Natural killer cell (primary cell): ENCODE data around the gene DBI. TPM values are rescaled to one million over a fixed set of nuclear protein-coding genes. Genes with fewer than 3 reads are reported as not detected.

Experiments
- ATAC-seq, 3 donors: fragments of 150-1000 bp in 2 of 3; fragments of 200-7000 bp in 1 of 3; cut with Tn5 transposase; 1 replicate in 1 of 3; 2 replicates in 2 of 3; pipeline ENCODE4 v1.10.0; 2021; ENCODE audit warnings: mild to moderate bottlenecking in 2 of 3, moderate library complexity in 2 of 3
- DNase-seq, 2 donors: peaks; one replicate each; pipeline versions ENCODE4 v3.0.0 to v3.0.0-alpha.2; 2013 to 2021; ENCODE audit warnings: mixed read lengths in 1 of 2
- H3K27ac ChIP-seq: one replicate; pipeline ENCODE4 v1.5.1; 2013; ENCODE audit warnings: mild to moderate bottlenecking, low read length
- H3K27me3 ChIP-seq: one replicate; pipeline ENCODE4 v1.6.1; 2013; ENCODE audit warnings: low read length; ENCODE audit not compliant: control insufficient read depth, insufficient read depth
- H3K36me3 ChIP-seq: one replicate; pipeline ENCODE4 v1.6.1; 2013; ENCODE audit warnings: low read length; ENCODE audit not compliant: control insufficient read depth, insufficient read depth
- H3K4me1 ChIP-seq: one replicate; pipeline ENCODE4 v1.6.1; 2013; ENCODE audit warnings: low read length; ENCODE audit not compliant: control insufficient read depth, insufficient read depth
- H3K4me3 ChIP-seq: one replicate; pipeline ENCODE4 v1.5.1; 2013; ENCODE audit warnings: low read length
- H3K9me3 ChIP-seq: one replicate; pipeline ENCODE4 v1.6.1; 2013; ENCODE audit warnings: low read length; ENCODE audit not compliant: control insufficient read depth, insufficient read depth
- H3K27ac Mint-ChIP-seq, 2 donors: one replicate each; pipeline ENCODE4 v1.8.0; 2022; ENCODE audit warnings: mild to moderate bottlenecking in 2 of 2, mixed read lengths in 2 of 2, moderate library complexity in 1 of 2
- H3K27me3 Mint-ChIP-seq, 2 donors: one replicate each; pipeline ENCODE4 v1.8.0; 2022; ENCODE audit warnings: low read depth in 2 of 2, mixed read lengths in 2 of 2
- H3K36me3 Mint-ChIP-seq: one replicate; pipeline ENCODE4 v1.8.0; 2022; ENCODE audit warnings: mixed read lengths
- H3K4me1 Mint-ChIP-seq, 2 donors: one replicate each; pipeline ENCODE4 v1.8.0; 2022; ENCODE audit warnings: mixed read lengths in 2 of 2
- H3K4me3 Mint-ChIP-seq: one replicate; pipeline ENCODE4 v1.8.0; 2022; ENCODE audit warnings: mild to moderate bottlenecking, moderate library complexity, mixed read lengths
- H3K9me3 Mint-ChIP-seq, 2 donors: one replicate each; pipeline ENCODE4 v1.8.0; 2022; ENCODE audit warnings: mixed read lengths in 2 of 2
- CTCF ChIP-seq: fragments of 200-600 bp; IDR thresholded peaks from one replicate; pipeline ENCODE4 v1.8.0; 2022; ENCODE audit warnings: antibody characterized with exemption
- WGBS: methylation state at CpG from one replicate; pipeline ENCODE4 v1.1.7; 2013; ENCODE audit warnings: missing lambda C conversion rate; ENCODE audit not compliant: insufficient coverage; 5-methylcytosine and 5-hydroxymethylcytosine counted together
- intact Hi-C: fragments of 100-400 bp; cut with micrococcal nuclease; formaldehyde crosslinking; loops from one replicate; pipeline ENCODE4 v1.14.2; 2022
- total RNA-seq, 4 donors: library from RNA; stranded (reverse); fragments of 120-200 nt in 1 of 4; gene quantifications; one replicate each; pipeline versions ENCODE4 v1.2.3 to v1.2.4, GENCODE V29; 2013 to 2022

Gene DBI
- total RNA-seq, 3 donors from 2014 or later (not counting 1 experiment from before 2014, with no cell fraction given), result 85.1 to 109 (median 93.2) TPM

- no peaks in the 10 kb centered on the region for H3K9me3 ChIP-seq
- no peak for TF ChIP-seq CTCF
- Mint-ChIP-seq H3K4me3 (no peak overlapping the region), H3K9me3 (no peaks in the 10 kb centered on the region), H3K27ac (no peak overlapping the region), H3K36me3 (no peaks in the 10 kb centered on the region), H3K27me3 (no peaks in the 10 kb centered on the region), H3K4me1 (peaks cover 9% of the 10 kb centered on the region in 2 donors)
- no peak overlapping the region for H3K27ac ChIP-seq
- no peak overlapping the region for H3K4me3 ChIP-seq
- DNase-seq, result no peak
- no peaks in the 10 kb centered on the region for H3K27me3 ChIP-seq
- no peak for ATAC-seq
- intact Hi-C loops, result no loop called here
- WGBS, result 88% methylated on average over 1 of the region's 1 CpG
- H3K36me3 ChIP-seq, result no peaks in the 10 kb centered on the region
- H3K4me1 ChIP-seq, result no peaks in the 10 kb centered on the region
Observed at GRCh38 chr2:119354860-119355259, 11.9 kb upstream of the DBI start.

- Mint-ChIP-seq H3K27ac (no peak overlapping the region), H3K27me3 (no peaks in the 10 kb centered on the region), H3K36me3 (no peaks in the 10 kb centered on the region), H3K9me3 (no peaks in the 10 kb centered on the region), H3K4me3 (no peak overlapping the region), H3K4me1 (peaks cover 22 to 46% of the 10 kb centered on the region in 2 donors)
- Histone ChIP-seq H3K4me1 (no peaks in the 10 kb centered on the region), H3K27me3 (no peaks in the 10 kb centered on the region), H3K4me3 (no peak overlapping the region), H3K9me3 (no peaks in the 10 kb centered on the region), H3K36me3 (no peaks in the 10 kb centered on the region), H3K27ac (no peak overlapping the region)
- intact Hi-C loops, result loop anchor here (10.0 kb wide), 1 partner anchor 1545 kb away; the partner anchor contains the start of gene DDX18
- 88% methylated on average over 6 of the region's 6 CpGs for WGBS
- TF ChIP-seq CTCF, result no peak
- ATAC-seq, result no peak
- DNase-seq, result no peak
Observed at GRCh38 chr2:119359774-119360173, 7.0 kb upstream of the DBI start.

- WGBS, result 100% methylated on average over 1 of the region's 2 CpGs
- DNase-seq (no peak), ATAC-seq (no peak)
- H3K4me1 Mint-ChIP-seq, result peaks cover 28 to 52% of the 10 kb centered on the region in 2 donors
- Histone ChIP-seq H3K4me1 (peaks cover 2% of the 10 kb centered on the region), H3K27me3 (no peaks in the 10 kb centered on the region), H3K36me3 (no peaks in the 10 kb centered on the region), H3K27ac (no peak overlapping the region), H3K9me3 (no peaks in the 10 kb centered on the region), H3K4me3 (no peak overlapping the region)
- no peaks in the 10 kb centered on the region for H3K36me3 Mint-ChIP-seq
- H3K27ac Mint-ChIP-seq, result no peak overlapping the region
- no peaks in the 10 kb centered on the region for H3K27me3 Mint-ChIP-seq
- TF ChIP-seq CTCF, result no peak
- intact Hi-C loops, result loop anchor here (10.0 kb wide), 1 partner anchor 1546 kb away; the partner anchor contains the start of gene DDX18
- H3K9me3 Mint-ChIP-seq, result no peaks in the 10 kb centered on the region
- H3K4me3 Mint-ChIP-seq, result no peak overlapping the region
Observed at GRCh38 chr2:119360423-119360966, 6.3 kb upstream of the DBI start.

- no peak for TF ChIP-seq CTCF
- peaks cover 53 to 83% of the 10 kb centered on the region in 2 donors for H3K4me1 Mint-ChIP-seq
- H3K27me3 ChIP-seq, result no peaks in the 10 kb centered on the region
- WGBS, result 89% methylated on average over 6 of the region's 6 CpGs
- peak overlapping the region; percentile 95 for H3K4me3 Mint-ChIP-seq
- no peak for DNase-seq
- H3K36me3 ChIP-seq, result peaks cover 9% of the 10 kb centered on the region
- H3K4me3 ChIP-seq, result no peak overlapping the region
- no peak overlapping the region for H3K27ac ChIP-seq
- ATAC-seq, result no peak
- intact Hi-C loops, result loop anchor here (10.0 kb wide), 1 partner anchor 1550 kb away; the partner anchor contains the start of gene DDX18
- H3K9me3 Mint-ChIP-seq, result no peaks in the 10 kb centered on the region
- peak overlapping the region; percentile 95 to 100 for H3K27ac Mint-ChIP-seq
- no peaks in the 10 kb centered on the region for H3K27me3 Mint-ChIP-seq
- no peaks in the 10 kb centered on the region for H3K9me3 ChIP-seq
- H3K4me1 ChIP-seq, result peaks cover 25% of the 10 kb centered on the region
- H3K36me3 Mint-ChIP-seq, result peaks cover 2% of the 10 kb centered on the region
Observed at GRCh38 chr2:119364798-119365197, 2.0 kb upstream of the DBI start.
